NCI-H510A treated with DMSO at 0.1 percent for 48 hours (cell line): ENCODE results near the gene GABRD.
"Not testable (repeated sequence)": the region's sequence is repeated elsewhere in the genome, so short reads cannot be mapped to it uniquely, and the experiment has no call there.

Experiments used
- DNase-seq: peaks from one replicate; lab custom pipeline; 2025; lab: John Stamatoyannopoulos, UW

The GABRD gene

GRCh38 chr1:2019172-2019543, at the start of gene GABRD:
Gene GABRD (plus strand): TSS chr1:2019345. CDS start chr1:2019424, 79 bp downstream.
- no peak for DNase-seq

GRCh38 chr1:1969505-1969900, 49.6 kb upstream of the GABRD start:
- DNase-seq: no peak

- no peak for DNase-seq
Observed at GRCh38 chr1:1969953-1970716, 49.0 kb upstream of the GABRD start.

GRCh38 chr1:1971017-1971416, 48.1 kb upstream of the GABRD start:
- DNase-seq: no peak

GRCh38 chr1:1971688-1972087, 47.5 kb upstream of the GABRD start:
- DNase-seq: no peak

GRCh38 chr1:1972976-1973715, 46.0 kb upstream of the GABRD start:
- DNase-seq: no peak

- no peak for DNase-seq
Observed at GRCh38 chr1:1973716-1974642, 45.2 kb upstream of the GABRD start.

GRCh38 chr1:1974834-1975233, 44.3 kb upstream of the GABRD start:
- DNase-seq: no peak

GRCh38 chr1:1975535-1975934, 43.6 kb upstream of the GABRD start:
- DNase-seq: no peak

GRCh38 chr1:1976031-1976430, 43.1 kb upstream of the GABRD start:
- DNase-seq: no peak

GRCh38 chr1:1978108-1978507, 41.0 kb upstream of the GABRD start:
- DNase-seq: no peak

- DNase-seq: not testable (repeated sequence)
Observed at GRCh38 chr1:1978690-1979481, 40.3 kb upstream of the GABRD start.

GRCh38 chr1:1979482-1980165, 39.5 kb upstream of the GABRD start:
- no peak for DNase-seq

- no peak for DNase-seq
Observed at GRCh38 chr1:1980467-1981141, 38.5 kb upstream of the GABRD start.

GRCh38 chr1:1981142-1981500, 38.0 kb upstream of the GABRD start:
- DNase-seq: no peak

- not testable (repeated sequence) for DNase-seq
Observed at GRCh38 chr1:1981631-1982327, 37.4 kb upstream of the GABRD start.

- no peak for DNase-seq
Observed at GRCh38 chr1:1982379-1983232, 36.5 kb upstream of the GABRD start.

- no peak for DNase-seq
Observed at GRCh38 chr1:1984560-1985070, 34.5 kb upstream of the GABRD start.
